Left ventricle myocardium inferior (tissue), 1 donor: ENCODE data around the gene ZNF536. TPM values are rescaled to one million over a fixed set of nuclear protein-coding genes. Genes with fewer than 3 reads are reported as not detected.

Experiments used
- DNase-seq: peaks from one replicate; pipeline ENCODE4 v3.0.0-alpha.2; 2020
- H3K27ac ChIP-seq: fragments of 200-600 bp; replicated peaks from 2 replicates; pipeline ENCODE4 v1.8.0; 2021
- H3K27me3 ChIP-seq: fragments of 200-600 bp; 2 replicates; pipeline ENCODE4 v1.8.0; 2021; ENCODE audit warnings: low read depth
- H3K36me3 ChIP-seq: fragments of 200-600 bp; 2 replicates; pipeline ENCODE4 v1.8.0; 2021
- H3K4me1 ChIP-seq: fragments of 200-600 bp; 2 replicates; pipeline ENCODE4 v1.8.0; 2021
- H3K4me3 ChIP-seq: fragments of 200-600 bp; 2 replicates; pipeline ENCODE4 v1.8.0; 2021; ENCODE audit warnings: mild to moderate bottlenecking, moderate library complexity
- H3K9me3 ChIP-seq: fragments of 200-600 bp; replicated peaks from 2 replicates; pipeline ENCODE4 v1.8.0; 2021
- intact Hi-C: fragments of 100-400 bp; cut with micrococcal nuclease; formaldehyde crosslinking; loops from one replicate; pipeline ENCODE4 v1.11.0; 2022
- total RNA-seq: library from RNA; stranded (reverse); fragmentation: NEBNext Ultra II Directional; extraction: Animal tissue kit (Norgen Biotek cat#: 25700); gene quantifications from one replicate; pipeline ENCODE4 v1.2.1, GENCODE V29; 2021
- TF ChIP-seq, protein P1 (sequence below): fragments of 200-600 bp; IDR thresholded peaks from 2 replicates; pipeline ENCODE4 v1.8.0; 2021; ENCODE audit warnings: antibody characterized with exemption, mild to moderate bottlenecking, borderline replicate concordance
- donor health status: DM: no; HTN: yes; CAD: no; lungs with severe emphysema.

The ZNF536 gene
- total RNA-seq, 1 donor from 2014 or later: 4.0 TPM

DNA sequence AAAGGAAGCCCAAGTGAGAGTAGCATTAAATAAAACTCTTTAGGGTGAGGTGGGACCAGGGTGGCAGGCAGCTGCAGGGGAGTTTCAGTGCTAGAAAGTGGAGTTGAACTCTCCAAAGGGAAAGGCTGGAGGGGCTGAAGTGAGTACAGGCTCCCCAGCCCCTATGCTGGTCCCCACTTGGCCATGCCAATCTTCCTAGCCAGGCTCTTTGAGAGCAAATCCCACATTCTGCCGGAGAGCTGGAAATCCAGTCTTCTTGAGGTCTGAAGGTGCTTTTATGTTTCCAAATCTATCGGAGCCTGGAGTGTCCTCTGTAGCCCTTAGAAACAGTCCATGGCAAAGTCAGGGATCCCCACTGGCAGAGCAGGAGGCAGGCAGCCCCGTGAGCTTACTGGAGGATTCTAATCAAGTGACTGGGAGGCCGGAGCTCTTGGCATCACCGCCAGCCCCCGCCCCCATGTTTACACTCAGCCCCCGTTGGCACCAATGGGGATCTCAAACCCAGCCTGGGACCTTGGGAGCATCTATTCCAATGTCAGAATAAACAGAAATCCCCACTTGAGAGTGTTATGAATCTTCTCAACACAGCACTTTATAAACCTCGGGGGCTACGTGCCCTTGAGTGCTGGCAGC lies 18.3 kb downstream of the ZNF536 start:
- intact Hi-C loops: no loop called here

DNA sequence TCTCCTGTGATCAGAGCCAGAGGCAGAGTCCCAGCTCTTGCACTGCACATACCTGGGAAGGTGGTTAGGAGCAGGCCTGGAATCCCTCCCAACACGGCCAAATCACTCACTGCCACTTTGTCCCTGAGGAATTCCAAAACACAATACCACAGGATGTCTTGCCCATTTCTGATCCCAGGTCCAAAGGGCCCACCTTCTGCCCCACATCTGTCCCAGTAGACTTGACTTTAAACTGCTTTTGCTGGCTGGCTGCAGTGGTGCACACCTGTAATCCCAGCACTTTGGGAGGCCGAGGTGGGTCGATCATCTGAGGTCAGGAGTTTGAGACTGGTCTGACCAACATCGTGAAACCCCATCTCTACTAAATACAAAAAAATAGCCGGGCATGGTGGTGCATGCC lies 18.9 kb downstream of the ZNF536 start:
- Histone ChIP-seq H3K4me1 (peaks cover 19% of the 10 kb centered on the region), H3K27ac (no peak overlapping the region), H3K36me3 (no peaks in the 10 kb centered on the region), H3K27me3 (peaks cover 80% of the 10 kb centered on the region), H3K4me3 (no peak overlapping the region), H3K9me3 (no peaks in the 10 kb centered on the region)
- DNase-seq: no peak
- intact Hi-C loops: no loop called here
- TF ChIP-seq, protein P1, sequence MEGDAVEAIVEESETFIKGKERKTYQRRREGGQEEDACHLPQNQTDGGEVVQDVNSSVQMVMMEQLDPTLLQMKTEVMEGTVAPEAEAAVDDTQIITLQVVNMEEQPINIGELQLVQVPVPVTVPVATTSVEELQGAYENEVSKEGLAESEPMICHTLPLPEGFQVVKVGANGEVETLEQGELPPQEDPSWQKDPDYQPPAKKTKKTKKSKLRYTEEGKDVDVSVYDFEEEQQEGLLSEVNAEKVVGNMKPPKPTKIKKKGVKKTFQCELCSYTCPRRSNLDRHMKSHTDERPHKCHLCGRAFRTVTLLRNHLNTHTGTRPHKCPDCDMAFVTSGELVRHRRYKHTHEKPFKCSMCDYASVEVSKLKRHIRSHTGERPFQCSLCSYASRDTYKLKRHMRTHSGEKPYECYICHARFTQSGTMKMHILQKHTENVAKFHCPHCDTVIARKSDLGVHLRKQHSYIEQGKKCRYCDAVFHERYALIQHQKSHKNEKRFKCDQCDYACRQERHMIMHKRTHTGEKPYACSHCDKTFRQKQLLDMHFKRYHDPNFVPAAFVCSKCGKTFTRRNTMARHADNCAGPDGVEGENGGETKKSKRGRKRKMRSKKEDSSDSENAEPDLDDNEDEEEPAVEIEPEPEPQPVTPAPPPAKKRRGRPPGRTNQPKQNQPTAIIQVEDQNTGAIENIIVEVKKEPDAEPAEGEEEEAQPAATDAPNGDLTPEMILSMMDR: no peak

More for the DNA sequence above, 18.3 kb downstream of the ZNF536 start:
- Histone ChIP-seq H3K27ac (no peak overlapping the region), H3K4me3 (no peak overlapping the region), H3K36me3 (no peaks in the 10 kb centered on the region), H3K4me1 (peaks cover 19% of the 10 kb centered on the region), H3K27me3 (peaks cover 80% of the 10 kb centered on the region), H3K9me3 (no peaks in the 10 kb centered on the region)
- TF ChIP-seq, protein P1: no peak
- DNase-seq: no peak

GRCh38 chr19:30391554-30392551 lies 19.7 kb downstream of the ZNF536 start:
- Histone ChIP-seq H3K27me3 (peaks cover 73% of the 10 kb centered on the region), H3K36me3 (no peaks in the 10 kb centered on the region), H3K4me1 (peaks cover 15% of the 10 kb centered on the region), H3K9me3 (no peaks in the 10 kb centered on the region), H3K27ac (no peak overlapping the region), H3K4me3 (no peak overlapping the region)
- no peak for DNase-seq
- TF ChIP-seq, protein P1: no peak
- intact Hi-C loops: no loop called here

- H3K4me3 ChIP-seq: no peak overlapping the region
- peaks cover 3% of the 10 kb centered on the region for H3K4me1 ChIP-seq
- no peak for DNase-seq
- intact Hi-C loops: no loop called here
- TF ChIP-seq, protein P1: no peak
- H3K27me3 ChIP-seq: peaks cover 73% of the 10 kb centered on the region
- no peak overlapping the region for H3K27ac ChIP-seq
- no peaks in the 10 kb centered on the region for H3K36me3 ChIP-seq
- no peaks in the 10 kb centered on the region for H3K9me3 ChIP-seq
Measured at GRCh38 chr19:30393046-30393445, 20.9 kb downstream of the ZNF536 start.

- Histone ChIP-seq H3K4me3 (no peak overlapping the region), H3K9me3 (peaks cover 3% of the 10 kb centered on the region), H3K36me3 (no peaks in the 10 kb centered on the region), H3K27me3 (peaks cover 70% of the 10 kb centered on the region), H3K4me1 (no peaks in the 10 kb centered on the region), H3K27ac (no peak overlapping the region)
- intact Hi-C loops: no loop called here
- TF ChIP-seq, protein P1: no peak
- no peak for DNase-seq
Measured at GRCh38 chr19:30393729-30394480, 21.7 kb downstream of the ZNF536 start.
